A549 (cell line): ENCODE data around the gene ELN. TPM values are rescaled to one million over a fixed set of nuclear protein-coding genes. Genes with fewer than 3 reads are reported as not detected.
A peak's percentile ranks its signal among the peaks of the same experiment; 100 is the strongest.
"Not testable (repeated sequence)": the region's sequence is repeated elsewhere in the genome, so short reads cannot be mapped to it uniquely, and the experiment has no call there.

Source experiments
- ATAC-seq, 2 experiments: fragments of 200-7000 bp in 1 of 2; fragments of >200 bp in 1 of 2; cut with Nextera tagmentation in 1 of 2; cut with Tn5 transposase in 1 of 2; 3 replicates each; pipeline versions ENCODE4 v1.8.0 to v1.9.1; 2018 to 2020; ENCODE audit warnings: mild to moderate bottlenecking in 1 of 2, moderate library complexity in 1 of 2
- CTCF ChIA-PET: fragments of 300-600 bp; sonication (Branson Sonifier 250); formaldehyde crosslinking; extraction: SDS; loops from one replicate; lab custom pipeline; 2021; ENCODE audit warnings: antibody characterized with exemption, inconsistent platforms; lab: Yijun Ruan, JAX
- POLR2A ChIA-PET: fragments of 350-600 bp; formaldehyde crosslinking; extraction: SDS; loops from one replicate; lab custom pipeline; 2021; ENCODE audit warnings: antibody characterized with exemption, inconsistent platforms; lab: Yijun Ruan, JAX
- DNase-seq, 2 experiments: peaks; one replicate each; pipeline versions ENCODE4 v3.0.0 to v3.0.0-alpha.2; 2011 to 2016; ENCODE audit warnings: low read depth in 1 of 2, low spot score in 1 of 2
- FAIRE-seq: peaks from 2 replicates; lab custom pipeline; 2011; peaks lifted over from hg19 to GRCh38; lab: Jason Lieb, UNC
- H3K27ac ChIP-seq, 2 experiments: fragments of >200 bp; sonication (Bioruptor Twin); formaldehyde crosslinking; 3 replicates each; pipeline ENCODE4 v1.5.1; 2016 to 2017
- H3K4me1 ChIP-seq: fragments of >200 bp; sonication (Bioruptor Twin); formaldehyde crosslinking; 3 replicates; pipeline ENCODE4 v1.6.1; 2016
- H3K4me2 ChIP-seq: fragments of >200 bp; sonication (Bioruptor Twin); formaldehyde crosslinking; 3 replicates; pipeline ENCODE4 v1.6.1; 2016
- H3K4me3 ChIP-seq: fragments of >200 bp; sonication (Bioruptor Twin); formaldehyde crosslinking; 3 replicates; pipeline ENCODE4 v1.5.1; 2016
- H3K9me3 ChIP-seq: fragments of >200 bp; sonication (Bioruptor Twin); formaldehyde crosslinking; 3 replicates; pipeline ENCODE4 v1.6.1; 2016
- EHF ChIP-seq: fragments of 250-450 bp; sonication (Bioruptor Pico); IDR thresholded peaks from 2 replicates; pipeline ENCODE4 v1.5.0; 2020; ENCODE audit warnings: mild to moderate bottlenecking
- EHMT2 ChIP-seq: fragments of 200-600 bp; sonication (generic); IDR thresholded peaks from 2 replicates; pipeline ENCODE4 v1.6.1; 2016; ENCODE audit warnings: antibody characterized with exemption, low read depth, mild to moderate bottlenecking, moderate library complexity
- HEYL ChIP-seq: fragments of 250-450 bp; sonication (Bioruptor Pico); IDR thresholded peaks from 2 replicates; pipeline ENCODE4 v1.8.0; 2021; ENCODE audit warnings: mild to moderate bottlenecking, moderate library complexity
- HOXA7 ChIP-seq: fragments of 250-450 bp; sonication (Bioruptor Pico); IDR thresholded peaks from 2 replicates; pipeline ENCODE4 v1.5.0; 2020; ENCODE audit warnings: mild to moderate bottlenecking, moderate library complexity
- HOXB13 ChIP-seq: fragments of 250-450 bp; sonication (Bioruptor Pico); IDR thresholded peaks from 2 replicates; pipeline ENCODE4 v1.5.0; 2020; ENCODE audit warnings: low read depth, mild to moderate bottlenecking, moderate library complexity
- MAZ ChIP-seq: fragments of 150-350 bp; IDR thresholded peaks from 2 replicates; pipeline ENCODE4 v1.6.1; 2014; ENCODE audit warnings: antibody characterized with exemption, low read depth, low read length, borderline replicate concordance
- MYC ChIP-seq: IDR thresholded peaks from 2 replicates; pipeline ENCODE4 v1.6.1; 2012; ENCODE audit warnings: mild to moderate bottlenecking, inconsistent platforms, low read length, improper control_type of control experiment, borderline replicate concordance
- RAD21 ChIP-seq, 2 experiments: fragments of >200 bp in 1 of 2; sonication (Bioruptor Twin) in 1 of 2; formaldehyde crosslinking in 1 of 2; IDR thresholded peaks in 1 of 2; conservative IDR thresholded peaks in 1 of 2; 2 replicates in 1 of 2; 3 replicates in 1 of 2; pipeline ENCODE4 v1.6.1; 2012 to 2018; ENCODE audit warnings: inconsistent platforms in 1 of 2
- RCOR1 ChIP-seq: fragments of 150-350 bp; IDR thresholded peaks from 2 replicates; pipeline ENCODE4 v1.6.1; 2014; ENCODE audit warnings: antibody characterized with exemption, low read length, low read depth
- RNF2 ChIP-seq: fragments of 200-600 bp; sonication (generic); IDR thresholded peaks from 2 replicates; pipeline ENCODE4 v1.6.1; 2016; ENCODE audit warnings: low read depth, mild to moderate bottlenecking, antibody characterized with exemption, moderate library complexity, borderline replicate concordance
- SMC3 ChIP-seq: fragments of >200 bp; sonication (Bioruptor Twin); formaldehyde crosslinking; IDR thresholded peaks from 3 replicates; pipeline ENCODE4 v1.6.1; 2018; ENCODE audit warnings: inconsistent platforms
- ZNF302 ChIP-seq: fragments of 250-450 bp; sonication (Bioruptor Pico); IDR thresholded peaks from 2 replicates; pipeline ENCODE4 v1.9.0; 2021; ENCODE audit warnings: inconsistent platforms, mild to moderate bottlenecking, moderate library complexity
- WGBS: methylation state at CpG from one replicate; pipeline ENCODE4 v1.1.6; 2017; ENCODE audit errors: missing lambda C conversion rate; 5-methylcytosine and 5-hydroxymethylcytosine counted together
- polyA minus RNA-seq: library from RNA; depleted of rRNA, polyadenylated mRNA; stranded (reverse); fragments of >200 nt; gene quantifications from 2 replicates; pipeline ENCODE4 v1.2.3, GENCODE V29; 2011; rRNA and poly(A)+ RNA removed
- polyA plus RNA-seq, 4 experiments: library from polyadenylated mRNA; depleted of rRNA in 3 of 4; stranded (reverse); fragments of >200 nt; fragmentation: RNase III in 1 of 4; extraction: RNeasy Plus Mini Kit Qiagen cat#74134 plus additional on column Dnase treatment in 1 of 4; gene quantifications; 2 replicates in 3 of 4; 3 replicates in 1 of 4; pipeline ENCODE4 v1.2.3, GENCODE V29; 2011 to 2017
- TF ChIP-seq, protein P1 (sequence below): fragments of >200 bp; sonication (Bioruptor Twin); formaldehyde crosslinking; IDR thresholded peaks from 3 replicates; pipeline ENCODE4 v1.5.1; 2016
- TF ChIP-seq, protein P2 (sequence below): IDR thresholded peaks from 2 replicates; pipeline ENCODE4 v1.6.1; 2012; ENCODE audit warnings: low read depth, borderline replicate concordance
- TF ChIP-seq, protein P3 (sequence below): IDR thresholded peaks from 2 replicates; pipeline ENCODE4 v1.6.1; 2012
- TF ChIP-seq, protein P4 (sequence below): fragments of 150-350 bp; IDR thresholded peaks from 2 replicates; pipeline ENCODE4 v1.6.1; 2014; ENCODE audit warnings: low read depth, mild to moderate bottlenecking, low read length

ELN gene
- polyA plus RNA-seq (2011; rRNA removed) (0.08 and 0.16 TPM in 2 replicates), polyA plus RNA-seq (2017; fragmentation: RNase III; extraction: RNeasy Plus Mini Kit Qiagen cat#74134 plus additional on column Dnase treatment) (0.09 to 0.16 TPM (median 0.12 TPM) in 3 replicates), polyA minus RNA-seq (0.15 TPM in 1 of 2 replicates, not detected in the other)
- 0.14 and 0.15 TPM in 2 replicates for polyA plus RNA-seq (2012; cell fraction: cytosol; rRNA removed)
- 0.11 and 0.26 TPM in 2 replicates for polyA plus RNA-seq (2012; cell fraction: nucleus; rRNA removed)

DNA sequence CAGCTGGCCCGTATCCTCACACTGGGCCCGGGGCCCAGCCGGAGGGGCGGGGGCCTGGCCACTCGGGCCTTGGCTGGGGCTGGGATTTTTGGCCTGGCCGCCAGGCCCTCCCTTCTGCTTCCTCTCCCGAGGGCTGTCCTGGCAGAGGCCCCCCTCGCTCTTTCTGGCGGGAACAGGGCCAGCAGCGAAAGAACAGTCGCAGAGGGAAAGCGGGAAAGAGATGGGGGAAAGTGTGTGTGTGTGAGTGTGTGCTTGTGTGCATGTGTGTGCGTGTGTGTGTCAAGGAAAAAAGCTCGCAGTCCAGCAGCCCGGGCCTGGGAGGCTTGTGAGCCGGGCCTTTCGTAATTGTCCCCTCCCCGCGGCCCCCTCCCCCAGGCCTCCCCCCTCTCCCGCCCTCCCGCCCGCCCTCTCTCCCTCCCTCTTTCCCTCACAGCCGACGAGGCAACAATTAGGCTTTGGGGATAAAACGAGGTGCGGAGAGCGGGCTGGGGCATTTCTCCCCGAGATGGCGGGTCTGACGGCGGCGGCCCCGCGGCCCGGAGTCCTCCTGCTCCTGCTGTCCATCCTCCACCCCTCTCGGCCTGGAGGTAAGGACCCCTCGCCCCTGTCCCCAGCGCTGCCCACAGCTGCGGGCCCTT, at the start of gene ELN:
Gene ELN (plus strand): TSS at position 491 of the 638 bp plus-strand sequence. CDS start 15 bp downstream, at position 506.
- Histone ChIP-seq H3K27ac (no peak within 1 kb of the TSS; a peak in 1 of 6 replicates), H3K4me3 (no peak within 1 kb of the TSS), H3K4me1 (peaks cover 35% of the 10 kb centered on the region), H3K4me2 (peak within 1 kb of the TSS; percentile 49; the same call in 1 of the 3 replicates), H3K9me3 (no peaks in the 10 kb centered on the region)
- DNase-seq (no peak), FAIRE-seq (no peak), ATAC-seq (no peak)
- POLR2A ChIA-PET, result interaction anchor here (0.5 kb wide), 1 partner anchor 173 kb away, joined by 3 read pairs; no protein-coding TSS in a partner anchor
- no peak for TF ChIP-seq ZNF302 (CRISPR knock-in tag)
- TF ChIP-seq SMC3, result no peak
- no peak for TF ChIP-seq EHF (CRISPR knock-in tag)
- CTCF ChIA-PET, result interaction anchor here (0.8 to 8.1 kb wide), 12 partner anchors 11 to 364 kb away, joined by 4 to 93 read pairs (median 22); partner anchors contain the start of gene METTL27
- 64% methylated on average over 29 of the region's 39 CpGs for WGBS

DNA sequence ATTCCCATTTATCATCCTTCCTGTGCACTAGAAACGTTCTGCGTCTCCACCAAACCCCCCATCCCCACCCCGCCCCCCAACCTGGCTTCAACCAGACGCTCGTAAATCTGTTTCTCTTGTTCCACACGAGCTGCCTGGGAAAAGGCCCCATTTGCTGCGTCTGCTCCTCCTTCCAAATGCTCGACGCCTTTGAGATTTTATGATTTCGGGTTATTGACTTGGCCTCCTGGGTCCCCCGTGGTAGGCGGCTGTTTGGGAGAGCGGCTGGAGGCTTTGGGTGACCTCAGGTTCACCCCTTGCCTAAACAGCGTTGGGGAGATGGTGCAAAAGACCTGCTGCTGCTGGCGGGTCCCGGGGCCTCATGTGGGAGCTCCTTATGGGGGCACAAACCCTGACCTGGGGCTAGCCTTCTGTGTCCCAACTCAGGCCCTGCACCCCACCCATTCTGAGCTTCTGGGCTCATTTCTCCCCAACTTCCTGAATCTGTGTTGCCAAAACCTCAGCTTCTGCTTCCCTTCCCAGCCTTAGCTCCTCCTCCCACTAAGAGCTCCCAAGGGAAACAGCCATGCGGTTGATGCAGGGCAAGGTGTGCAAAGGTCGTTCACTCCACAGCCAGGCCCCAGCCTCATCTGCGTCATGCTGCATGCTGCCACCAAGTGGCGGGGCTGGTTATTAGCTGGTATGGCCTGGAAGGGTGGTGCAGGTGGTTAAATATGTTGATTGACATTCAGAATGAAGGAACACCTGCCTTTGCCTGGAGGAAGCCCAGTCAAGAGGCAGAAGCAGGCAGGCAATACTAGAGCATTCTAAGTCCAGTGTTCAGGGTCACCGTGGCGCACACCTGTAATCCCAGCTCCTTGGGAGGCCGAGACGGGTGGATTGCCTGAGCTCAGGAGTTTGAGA, 49.1 kb upstream of the ELN start:
- ChIA-PET CTCF (interaction anchor here (0.6 to 2.8 kb wide), 31 partner anchors 9 to 423 kb away, joined by 3 to 23 read pairs (median 4); partner anchors contain the start of gene TMEM270), POLR2A (interaction anchor here (0.7 kb wide), 1 partner anchor 14 kb away, joined by 3 read pairs; no protein-coding TSS in a partner anchor)
- peak overlapping the region; percentile 74 to 82 for H3K27ac ChIP-seq
- no peaks in the 10 kb centered on the region for H3K9me3 ChIP-seq
- H3K4me2 ChIP-seq, result peak overlapping the region; percentile 58
- peaks cover 22% of the 10 kb centered on the region for H3K4me1 ChIP-seq
- FAIRE-seq (no peak), ATAC-seq (peak; percentile 77 to 93), DNase-seq (peak; percentile 90)
- 71% methylated on average over 19 of the region's 24 CpGs for WGBS
- TF ChIP-seq, protein P1, sequence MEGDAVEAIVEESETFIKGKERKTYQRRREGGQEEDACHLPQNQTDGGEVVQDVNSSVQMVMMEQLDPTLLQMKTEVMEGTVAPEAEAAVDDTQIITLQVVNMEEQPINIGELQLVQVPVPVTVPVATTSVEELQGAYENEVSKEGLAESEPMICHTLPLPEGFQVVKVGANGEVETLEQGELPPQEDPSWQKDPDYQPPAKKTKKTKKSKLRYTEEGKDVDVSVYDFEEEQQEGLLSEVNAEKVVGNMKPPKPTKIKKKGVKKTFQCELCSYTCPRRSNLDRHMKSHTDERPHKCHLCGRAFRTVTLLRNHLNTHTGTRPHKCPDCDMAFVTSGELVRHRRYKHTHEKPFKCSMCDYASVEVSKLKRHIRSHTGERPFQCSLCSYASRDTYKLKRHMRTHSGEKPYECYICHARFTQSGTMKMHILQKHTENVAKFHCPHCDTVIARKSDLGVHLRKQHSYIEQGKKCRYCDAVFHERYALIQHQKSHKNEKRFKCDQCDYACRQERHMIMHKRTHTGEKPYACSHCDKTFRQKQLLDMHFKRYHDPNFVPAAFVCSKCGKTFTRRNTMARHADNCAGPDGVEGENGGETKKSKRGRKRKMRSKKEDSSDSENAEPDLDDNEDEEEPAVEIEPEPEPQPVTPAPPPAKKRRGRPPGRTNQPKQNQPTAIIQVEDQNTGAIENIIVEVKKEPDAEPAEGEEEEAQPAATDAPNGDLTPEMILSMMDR, result peak; percentile 69
- TF ChIP-seq RAD21 (conservative IDR thresholded peaks at IDR 0.05 in 1 of 2, IDR thresholded peaks at IDR 0.05 in 1 of 2) (peak; percentile 73 to 87), SMC3 (peak; percentile 78), HOXA7 (CRISPR knock-in tag) (no peak), MYC (peak; percentile 74; the same call in 1 of the 2 replicates)
- TF ChIP-seq, protein P2, sequence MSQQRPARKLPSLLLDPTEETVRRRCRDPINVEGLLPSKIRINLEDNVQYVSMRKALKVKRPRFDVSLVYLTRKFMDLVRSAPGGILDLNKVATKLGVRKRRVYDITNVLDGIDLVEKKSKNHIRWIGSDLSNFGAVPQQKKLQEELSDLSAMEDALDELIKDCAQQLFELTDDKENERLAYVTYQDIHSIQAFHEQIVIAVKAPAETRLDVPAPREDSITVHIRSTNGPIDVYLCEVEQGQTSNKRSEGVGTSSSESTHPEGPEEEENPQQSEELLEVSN, result no peak
- TF ChIP-seq, protein P3, sequence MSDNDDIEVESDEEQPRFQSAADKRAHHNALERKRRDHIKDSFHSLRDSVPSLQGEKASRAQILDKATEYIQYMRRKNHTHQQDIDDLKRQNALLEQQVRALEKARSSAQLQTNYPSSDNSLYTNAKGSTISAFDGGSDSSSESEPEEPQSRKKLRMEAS, result peak; percentile 78
- no peak overlapping the region for H3K4me3 ChIP-seq

DNA sequence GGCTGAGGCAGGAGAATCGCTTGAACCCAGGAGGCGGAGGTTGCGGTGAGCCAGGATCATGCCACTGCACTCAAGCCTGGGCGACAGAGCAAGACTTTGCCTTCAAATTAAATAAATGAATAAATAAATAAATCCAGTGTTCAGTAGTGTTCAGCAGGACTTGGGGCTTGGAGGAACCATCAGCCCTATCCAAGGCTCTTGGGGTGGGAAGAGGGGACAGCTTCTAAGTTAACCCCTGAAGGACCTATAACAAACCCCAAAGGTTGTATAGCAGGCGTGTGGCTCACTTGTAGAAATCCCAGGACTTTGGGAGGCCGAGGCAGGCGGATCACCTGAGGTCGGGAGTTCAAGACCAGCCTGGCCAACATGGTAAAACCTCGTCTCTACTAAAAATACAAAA, 48.3 kb upstream of the ELN start:
- CTCF ChIA-PET, result interaction anchor here (0.7 to 2.8 kb wide), 27 partner anchors 8 to 422 kb away, joined by 3 to 23 read pairs (median 4); partner anchors contain the start of gene TMEM270
- H3K27ac ChIP-seq, DNase-seq, POLR2A ChIA-PET, ATAC-seq, H3K4me2 ChIP-seq, FAIRE-seq, H3K9me3 ChIP-seq, H3K4me3 ChIP-seq: not testable (repeated sequence)
- peaks cover 22% of the 10 kb centered on the region for H3K4me1 ChIP-seq
- 81% methylated on average over 9 of the region's 9 CpGs for WGBS

DNA sequence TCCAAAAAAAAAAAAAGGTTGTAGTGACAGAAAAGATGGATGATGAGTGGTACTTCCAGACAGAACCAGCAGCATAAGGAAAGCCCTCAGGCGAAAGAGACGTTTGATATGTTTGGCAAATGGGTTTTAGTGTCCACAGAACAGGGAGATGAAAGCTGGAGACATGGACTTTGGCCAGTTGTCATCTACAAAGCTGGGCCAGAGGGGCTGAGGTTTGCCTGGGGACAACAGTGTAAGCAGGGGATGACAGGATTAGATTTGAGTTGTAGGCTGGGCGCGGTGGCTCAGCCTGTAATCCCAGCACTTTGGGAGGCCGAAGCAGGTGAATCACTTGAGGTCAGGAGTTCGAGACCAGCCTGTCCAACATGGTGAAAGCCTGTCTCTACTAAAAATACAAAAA, 47.8 kb upstream of the ELN start:
- POLR2A ChIA-PET, result no interaction called here
- TF ChIP-seq EHF (CRISPR knock-in tag) (no peak), RNF2 (no peak), RCOR1 (no peak), HEYL (CRISPR knock-in tag) (no peak), MAZ (no peak), HOXB13 (CRISPR knock-in tag) (no peak), EHMT2 (no peak)
- TF ChIP-seq, protein P4, sequence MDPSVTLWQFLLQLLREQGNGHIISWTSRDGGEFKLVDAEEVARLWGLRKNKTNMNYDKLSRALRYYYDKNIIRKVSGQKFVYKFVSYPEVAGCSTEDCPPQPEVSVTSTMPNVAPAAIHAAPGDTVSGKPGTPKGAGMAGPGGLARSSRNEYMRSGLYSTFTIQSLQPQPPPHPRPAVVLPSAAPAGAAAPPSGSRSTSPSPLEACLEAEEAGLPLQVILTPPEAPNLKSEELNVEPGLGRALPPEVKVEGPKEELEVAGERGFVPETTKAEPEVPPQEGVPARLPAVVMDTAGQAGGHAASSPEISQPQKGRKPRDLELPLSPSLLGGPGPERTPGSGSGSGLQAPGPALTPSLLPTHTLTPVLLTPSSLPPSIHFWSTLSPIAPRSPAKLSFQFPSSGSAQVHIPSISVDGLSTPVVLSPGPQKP, result no peak
- Histone ChIP-seq H3K27ac (no peak overlapping the region), H3K4me1 (peaks cover 22% of the 10 kb centered on the region), H3K4me3 (no peak overlapping the region), H3K9me3 (no peaks in the 10 kb centered on the region), H3K4me2 (no peak overlapping the region)
- FAIRE-seq (no peak), DNase-seq (no peak), ATAC-seq (no peak)
- CTCF ChIA-PET, result interaction anchor here (0.7 to 2.8 kb wide), 6 partner anchors 46 to 117 kb away, joined by 3 to 23 read pairs (median 6); no protein-coding TSS in a partner anchor
- 67% methylated on average over 6 of the region's 6 CpGs for WGBS
